SU-DHL-6 (cell line): ENCODE results near the gene CCNYL1.

Source experiments
- EZH2phosphoT487 ChIP-seq: fragments of 200-600 bp; sonication (generic), shearing (Covaris generic); conservative IDR thresholded peaks from 2 replicates; pipeline ENCODE4 v1.6.1; 2018; ENCODE audit warnings: mild to moderate bottlenecking, antibody characterized with exemption, low read length, moderate library complexity, mixed read lengths
- TF ChIP-seq, protein P1 (sequence below): fragments of 200-600 bp; sonication (generic); IDR thresholded peaks from one replicate; pipeline ENCODE4 v1.5.1; 2017; ENCODE audit warnings: antibody characterized with exemption, mild to moderate bottlenecking, low read length, moderate library complexity; ENCODE audit not compliant: insufficient read depth, poor library complexity, severe bottlenecking

- TF ChIP-seq, protein P1, sequence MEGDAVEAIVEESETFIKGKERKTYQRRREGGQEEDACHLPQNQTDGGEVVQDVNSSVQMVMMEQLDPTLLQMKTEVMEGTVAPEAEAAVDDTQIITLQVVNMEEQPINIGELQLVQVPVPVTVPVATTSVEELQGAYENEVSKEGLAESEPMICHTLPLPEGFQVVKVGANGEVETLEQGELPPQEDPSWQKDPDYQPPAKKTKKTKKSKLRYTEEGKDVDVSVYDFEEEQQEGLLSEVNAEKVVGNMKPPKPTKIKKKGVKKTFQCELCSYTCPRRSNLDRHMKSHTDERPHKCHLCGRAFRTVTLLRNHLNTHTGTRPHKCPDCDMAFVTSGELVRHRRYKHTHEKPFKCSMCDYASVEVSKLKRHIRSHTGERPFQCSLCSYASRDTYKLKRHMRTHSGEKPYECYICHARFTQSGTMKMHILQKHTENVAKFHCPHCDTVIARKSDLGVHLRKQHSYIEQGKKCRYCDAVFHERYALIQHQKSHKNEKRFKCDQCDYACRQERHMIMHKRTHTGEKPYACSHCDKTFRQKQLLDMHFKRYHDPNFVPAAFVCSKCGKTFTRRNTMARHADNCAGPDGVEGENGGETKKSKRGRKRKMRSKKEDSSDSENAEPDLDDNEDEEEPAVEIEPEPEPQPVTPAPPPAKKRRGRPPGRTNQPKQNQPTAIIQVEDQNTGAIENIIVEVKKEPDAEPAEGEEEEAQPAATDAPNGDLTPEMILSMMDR, result no peak
- no peak for TF ChIP-seq EZH2phosphoT487
Observed at GRCh38 chr2:207734264-207734635, 22.8 kb downstream of the CCNYL1 start.
